HepG2 (cell line): Measurements from ENCODE around the gene TPD52L2. TPM values are rescaled to one million over a fixed set of nuclear protein-coding genes. Genes with fewer than 3 reads are reported as not detected.
A peak's percentile ranks its signal among the peaks of the same experiment; 100 is the strongest.

ENCODE experiments used
- ATF1 ChIP-seq: IDR thresholded peaks from 2 replicates; pipeline ENCODE4 v1.6.1; 2016; ENCODE audit warnings: mild to moderate bottlenecking, control low read depth
- ATF7-NPFF ChIP-seq: sonication (generic); formaldehyde crosslinking; IDR thresholded peaks from 2 replicates; pipeline ENCODE4 v1.8.1; 2023; ENCODE audit warnings: mild to moderate bottlenecking, low read depth, missing genetic modification reagents, moderate library complexity
- FOXJ3 ChIP-seq: sonication (generic); formaldehyde crosslinking; IDR thresholded peaks from 2 replicates; pipeline ENCODE4 v1.4.0; 2020; ENCODE audit warnings: missing genetic modification reagents, mild to moderate bottlenecking, borderline replicate concordance
- PBX2 ChIP-seq: IDR thresholded peaks from 2 replicates; pipeline ENCODE4 v1.6.1; 2016; ENCODE audit warnings: control low read depth
- RFXANK ChIP-seq: IDR thresholded peaks from 2 replicates; pipeline ENCODE4 v1.6.1; 2016
- SNRNP70 ChIP-seq: fragments of 200-400 bp; formaldehyde crosslinking; IDR thresholded peaks from 2 replicates; pipeline ENCODE4 v1.6.1; 2017; ENCODE audit warnings: mild to moderate bottlenecking, low read depth, low read length, moderate library complexity
- THAP9 ChIP-seq: sonication (generic); formaldehyde crosslinking; IDR thresholded peaks from 2 replicates; pipeline ENCODE4; 2020; ENCODE audit warnings: missing genetic modification reagents, mild to moderate bottlenecking, borderline replicate concordance
- TMF1 ChIP-seq: sonication (generic); formaldehyde crosslinking; IDR thresholded peaks from 2 replicates; pipeline ENCODE4 v1.8.1; 2022; ENCODE audit warnings: low read depth, missing genetic modification reagents
- ZC3H4 ChIP-seq: sonication (generic); formaldehyde crosslinking; IDR thresholded peaks from 2 replicates; pipeline ENCODE4 v1.4.0; 2020; ENCODE audit warnings: missing genetic modification reagents, borderline replicate concordance
- ZNF225 ChIP-seq: sonication (generic); formaldehyde crosslinking; IDR thresholded peaks from 2 replicates; pipeline ENCODE4 v1.4.0; 2020; ENCODE audit warnings: mild to moderate bottlenecking, missing genetic modification reagents
- ZNF513 ChIP-seq: sonication (generic); formaldehyde crosslinking; conservative IDR thresholded peaks from 2 replicates; pipeline ENCODE4 v1.5.0; 2020; ENCODE audit warnings: missing genetic modification reagents
- ZNF646 ChIP-seq: sonication (generic); formaldehyde crosslinking; IDR thresholded peaks from 2 replicates; pipeline ENCODE4 v1.9.0; 2021; ENCODE audit warnings: mild to moderate bottlenecking, missing genetic modification reagents
- ZNF770 ChIP-seq: sonication (generic); formaldehyde crosslinking; IDR thresholded peaks from 2 replicates; pipeline ENCODE4 v1.5.0; 2020; ENCODE audit warnings: mild to moderate bottlenecking, missing genetic modification reagents
- ZNF883 ChIP-seq: sonication (generic); formaldehyde crosslinking; IDR thresholded peaks from 2 replicates; pipeline ENCODE4 v1.5.1; 2020; ENCODE audit warnings: mild to moderate bottlenecking, missing genetic modification reagents; ENCODE audit errors: not compliant biosample characterization
- polyA plus RNA-seq, 8 experiments: library from polyadenylated mRNA; depleted of rRNA in 3 of 8; stranded (reverse) in 7 of 8; unstranded in 1 of 8; fragments of >200 nt; fragmentation: Illumina TruSeq in 4 of 8; extraction: Trizol in 4 of 8; gene quantifications; 2 replicates each; pipeline versions ENCODE4 v1.2.1 to v1.2.3, GENCODE V29; 2011 to 2016; ENCODE audit warnings: low read depth in 4 of 8, missing spikeins in 1 of 8, mixed read lengths in 1 of 8; ENCODE audit not compliant: insufficient read depth in 1 of 8
- total RNA-seq, 5 experiments: library from RNA; depleted of rRNA; stranded (reverse); fragments of >200 nt; fragmentation: Illumina TruSeq; extraction: Trizol; gene quantifications; 2 replicates each; pipeline ENCODE4 v1.2.3, GENCODE V29; 2016; ENCODE audit warnings: low read depth in 1 of 5

TPD52L2 gene
- total and polyA plus RNA-seq, 2 of the 13 experiments (the other 11 are each of a cell fraction or from before 2014, with no cell fraction given), result 156 to 184 TPM

GRCh38 chr20:63846128-63846771 is 18.8 kb upstream of the TPD52L2 start (continued):
- TF ChIP-seq PBX2 (CRISPR knock-in tag), result no peak
- TF ChIP-seq ZNF225, result 0 out of 2 replicates have a peak, but pooled peaks have one; percentile 15
- no peak for TF ChIP-seq FOXJ3
- peak; percentile 58; the same call in 1 of the 2 replicates for TF ChIP-seq TMF1 (CRISPR knock-in tag)
- no peak for TF ChIP-seq ZNF646 (CRISPR knock-in tag)
- no peak for TF ChIP-seq ATF1 (CRISPR knock-in tag)
- no peak for TF ChIP-seq ZC3H4
- TF ChIP-seq ZNF883 (CRISPR knock-in tag), result peak; percentile 42
- no peak for TF ChIP-seq ZNF513 (CRISPR knock-in tag)
- TF ChIP-seq THAP9 (CRISPR knock-in tag), result 0 out of 2 replicates have a peak, but pooled peaks have one; percentile 11
- no peak for TF ChIP-seq RFXANK
- no peak for TF ChIP-seq ZNF770 (CRISPR knock-in tag)
- TF ChIP-seq SNRNP70, result no peak
- TF ChIP-seq ATF7-NPFF (CRISPR knock-in tag), result 0 out of 2 replicates have a peak, but pooled peaks have one; percentile 36
